HepG2 (cell line): Measurements from ENCODE around the gene FKBP5. TPM values are rescaled to one million over a fixed set of nuclear protein-coding genes. Genes with fewer than 3 reads are reported as not detected.

Experiments
- AKAP8 ChIP-seq: sonication (generic); formaldehyde crosslinking; IDR thresholded peaks from 2 replicates; pipeline ENCODE4 v1.5.1; 2020; ENCODE audit warnings: mild to moderate bottlenecking, missing genetic modification reagents
- CENPT ChIP-seq: sonication (generic); formaldehyde crosslinking; IDR thresholded peaks from 2 replicates; pipeline ENCODE4 v1.8.0; 2022; ENCODE audit warnings: low read depth, mild to moderate bottlenecking, moderate library complexity, missing genetic modification reagents
- ISL2 ChIP-seq: sonication (generic); formaldehyde crosslinking; IDR thresholded peaks from 2 replicates; pipeline ENCODE4 v1.5.0; 2020; ENCODE audit warnings: missing genetic modification reagents
- POLR2AphosphoS2 ChIP-seq: IDR thresholded peaks from 2 replicates; pipeline ENCODE4 v1.6.1; 2011; ENCODE audit warnings: low read depth, low read length, improper control_type of control experiment
- RBFOX2 ChIP-seq: fragments of 200-400 bp; formaldehyde crosslinking; IDR thresholded peaks from 2 replicates; pipeline ENCODE4 v1.6.1; 2017; ENCODE audit warnings: low read depth, mild to moderate bottlenecking, low read length
- SIX1 ChIP-seq: sonication (generic); formaldehyde crosslinking; IDR thresholded peaks from 2 replicates; pipeline ENCODE4 v1.4.0; 2020; ENCODE audit warnings: missing genetic modification reagents, borderline replicate concordance
- TCF12 ChIP-seq, 2 experiments: fragments of 450-650 bp in 1 of 2; sonication (generic) in 1 of 2; formaldehyde crosslinking in 1 of 2; IDR thresholded peaks; 2 replicates each; pipeline versions ENCODE4 v1.6.1 to v1.8.0; 2017 to 2022; ENCODE audit warnings: antibody characterized with exemption in 1 of 2, mild to moderate bottlenecking in 1 of 2, missing genetic modification reagents in 1 of 2, moderate library complexity in 1 of 2
- YY1 ChIP-seq: IDR thresholded peaks from 2 replicates; pipeline ENCODE4 v1.6.1; 2011; ENCODE audit warnings: low read length, low read depth, moderate library complexity, mild to moderate bottlenecking; ENCODE audit not compliant: insufficient read depth, insufficient replicate concordance
- ZNF605 ChIP-seq: sonication (generic); formaldehyde crosslinking; IDR thresholded peaks from 2 replicates; pipeline ENCODE4 v1.8.0; 2022; ENCODE audit warnings: mild to moderate bottlenecking, missing genetic modification reagents
- ZSCAN31 ChIP-seq: sonication (generic); formaldehyde crosslinking; IDR thresholded peaks from 2 replicates; pipeline ENCODE4 v1.5.0; 2020; ENCODE audit warnings: low read depth, mild to moderate bottlenecking, missing genetic modification reagents
- polyA plus RNA-seq, 8 experiments: library from polyadenylated mRNA; depleted of rRNA in 3 of 8; stranded (reverse) in 7 of 8; unstranded in 1 of 8; fragments of >200 nt; fragmentation: Illumina TruSeq in 4 of 8; extraction: Trizol in 4 of 8; gene quantifications; 2 replicates each; pipeline versions ENCODE4 v1.2.1 to v1.2.3, GENCODE V29; 2011 to 2016; ENCODE audit warnings: low read depth in 4 of 8, missing spikeins in 1 of 8, mixed read lengths in 1 of 8; ENCODE audit not compliant: insufficient read depth in 1 of 8
- total RNA-seq, 5 experiments: library from RNA; depleted of rRNA; stranded (reverse); fragments of >200 nt; fragmentation: Illumina TruSeq; extraction: Trizol; gene quantifications; 2 replicates each; pipeline ENCODE4 v1.2.3, GENCODE V29; 2016; ENCODE audit warnings: low read depth in 1 of 5
- TF ChIP-seq, protein P1 (sequence below): sonication (generic); formaldehyde crosslinking; IDR thresholded peaks from 2 replicates; pipeline ENCODE4 v1.8.1; 2023; ENCODE audit warnings: missing genetic modification reagents, inconsistent platforms, borderline replicate concordance
- TF ChIP-seq, protein P2 (sequence below): sonication (generic); formaldehyde crosslinking; IDR thresholded peaks from 2 replicates; pipeline ENCODE4 v1.5.1; 2020; ENCODE audit warnings: missing genetic modification reagents, mild to moderate bottlenecking, borderline replicate concordance
- TF ChIP-seq, protein P3 (sequence below): IDR thresholded peaks from 2 replicates; pipeline ENCODE4 v1.6.1; 2016; ENCODE audit warnings: missing biosample characterization, missing genetic modification reagents, low read depth
- TF ChIP-seq, protein P4 (sequence below): sonication (generic); formaldehyde crosslinking; IDR thresholded peaks from 2 replicates; pipeline ENCODE4 v1.4.0; 2020; ENCODE audit warnings: missing genetic modification reagents
- TF ChIP-seq, protein P5 (sequence below): sonication (generic); formaldehyde crosslinking; IDR thresholded peaks from 2 replicates; pipeline ENCODE4 v1.4.0; 2020; ENCODE audit warnings: missing genetic modification reagents
- TF ChIP-seq, protein P6 (sequence below): sonication (generic); formaldehyde crosslinking; IDR thresholded peaks from 2 replicates; pipeline ENCODE4 v1.4.0; 2020; ENCODE audit warnings: missing genetic modification reagents

The FKBP5 gene
- total and polyA plus RNA-seq, 2 of the 13 experiments (the other 11 are each of a cell fraction or from before 2014, with no cell fraction given): 8.0 to 17.4 TPM

DNA sequence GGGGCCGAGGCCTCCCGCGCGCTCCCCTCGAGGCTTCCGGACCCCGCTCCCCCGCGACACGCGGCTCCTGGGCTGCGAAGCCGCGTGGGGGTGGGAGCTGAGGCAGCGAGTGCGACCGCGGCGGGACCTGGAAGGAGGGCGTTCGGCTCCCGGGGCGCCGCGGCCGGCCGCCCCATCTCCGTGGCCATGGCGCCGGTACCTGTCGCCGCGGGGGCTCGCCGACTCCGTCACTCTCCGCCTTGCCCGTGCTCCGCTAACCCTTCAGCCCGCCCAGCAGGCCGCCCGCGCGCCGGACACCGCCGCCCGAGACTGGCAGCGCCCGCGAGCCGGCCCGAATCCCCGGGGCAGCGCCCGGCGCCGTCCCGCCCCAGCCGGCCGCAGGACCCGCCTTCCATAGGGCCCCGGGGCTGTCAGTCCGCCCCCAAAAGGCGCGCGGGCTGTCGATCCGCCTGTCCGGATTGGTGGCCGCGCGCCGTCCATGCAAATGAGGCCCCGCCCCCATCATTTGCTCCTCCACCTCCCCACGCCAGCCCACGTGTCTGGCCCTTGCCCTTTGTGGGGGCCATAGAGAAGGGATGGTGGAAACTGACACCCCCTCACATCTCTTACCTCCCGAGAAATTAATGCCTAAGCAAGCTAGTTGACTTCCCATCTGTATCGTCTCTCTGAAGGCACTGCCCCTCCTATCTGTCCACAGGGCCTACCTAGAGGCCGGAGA lies at the start of gene FKBP5 (continued):
- TF ChIP-seq, protein P1, sequence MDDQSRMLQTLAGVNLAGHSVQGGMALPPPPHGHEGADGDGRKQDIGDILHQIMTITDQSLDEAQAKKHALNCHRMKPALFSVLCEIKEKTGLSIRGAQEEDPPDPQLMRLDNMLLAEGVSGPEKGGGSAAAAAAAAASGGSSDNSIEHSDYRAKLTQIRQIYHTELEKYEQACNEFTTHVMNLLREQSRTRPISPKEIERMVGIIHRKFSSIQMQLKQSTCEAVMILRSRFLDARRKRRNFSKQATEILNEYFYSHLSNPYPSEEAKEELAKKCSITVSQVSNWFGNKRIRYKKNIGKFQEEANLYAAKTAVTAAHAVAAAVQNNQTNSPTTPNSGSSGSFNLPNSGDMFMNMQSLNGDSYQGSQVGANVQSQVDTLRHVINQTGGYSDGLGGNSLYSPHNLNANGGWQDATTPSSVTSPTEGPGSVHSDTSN (CRISPR knock-in tag): peak; percentile 97
- TF ChIP-seq CENPT (CRISPR knock-in tag) (no peak), ZNF605 (CRISPR knock-in tag) (no peak), YY1 (peak; percentile 45), POLR2AphosphoS2 (no peak), ZSCAN31 (CRISPR knock-in tag) (peak; percentile 21; the same call in 1 of the 2 replicates), RBFOX2 (peak; percentile 61), ISL2 (peak; percentile 47; the same call in 1 of the 2 replicates), SIX1 (CRISPR knock-in tag) (peak; percentile 65; the same call in 1 of the 2 replicates), TCF12 (IDR thresholded peaks at IDR 0.05) (no peak), TCF12 (CRISPR knock-in tag; IDR thresholded peaks at IDR 0.05) (0 out of 2 replicates have a peak, but pooled peaks have one; percentile 16), AKAP8 (0 out of 2 replicates have a peak, but pooled peaks have one; percentile 0)
- TF ChIP-seq, protein P2, sequence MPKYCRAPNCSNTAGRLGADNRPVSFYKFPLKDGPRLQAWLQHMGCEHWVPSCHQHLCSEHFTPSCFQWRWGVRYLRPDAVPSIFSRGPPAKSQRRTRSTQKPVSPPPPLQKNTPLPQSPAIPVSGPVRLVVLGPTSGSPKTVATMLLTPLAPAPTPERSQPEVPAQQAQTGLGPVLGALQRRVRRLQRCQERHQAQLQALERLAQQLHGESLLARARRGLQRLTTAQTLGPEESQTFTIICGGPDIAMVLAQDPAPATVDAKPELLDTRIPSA: 0 out of 2 replicates have a peak, but pooled peaks have one; percentile 41
- TF ChIP-seq, protein P3, sequence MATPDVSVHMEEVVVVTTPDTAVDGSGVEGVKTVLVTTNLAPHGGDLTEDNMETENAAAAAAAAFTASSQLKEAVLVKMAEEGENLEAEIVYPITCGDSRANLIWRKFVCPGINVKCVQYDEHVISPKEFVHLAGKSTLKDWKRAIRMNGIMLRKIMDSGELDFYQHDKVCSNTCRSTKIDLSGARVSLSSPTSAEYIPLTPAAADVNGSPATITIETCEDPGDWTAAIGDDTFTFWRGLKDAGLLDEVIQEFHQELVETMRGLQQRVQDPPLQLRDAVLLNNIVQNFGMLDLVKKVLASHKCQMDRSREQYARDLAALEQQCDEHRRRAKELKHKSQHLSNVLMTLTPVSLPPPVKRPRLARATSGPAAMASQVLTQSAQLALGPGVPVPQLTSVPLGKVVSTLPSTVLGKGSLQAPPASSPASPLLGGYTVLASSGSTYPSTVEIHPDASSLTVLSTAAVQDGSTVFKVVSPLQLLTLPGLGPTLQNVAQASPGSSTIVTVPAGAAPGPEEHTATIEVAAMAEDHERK (CRISPR knock-in tag): no peak
- TF ChIP-seq, protein P4, sequence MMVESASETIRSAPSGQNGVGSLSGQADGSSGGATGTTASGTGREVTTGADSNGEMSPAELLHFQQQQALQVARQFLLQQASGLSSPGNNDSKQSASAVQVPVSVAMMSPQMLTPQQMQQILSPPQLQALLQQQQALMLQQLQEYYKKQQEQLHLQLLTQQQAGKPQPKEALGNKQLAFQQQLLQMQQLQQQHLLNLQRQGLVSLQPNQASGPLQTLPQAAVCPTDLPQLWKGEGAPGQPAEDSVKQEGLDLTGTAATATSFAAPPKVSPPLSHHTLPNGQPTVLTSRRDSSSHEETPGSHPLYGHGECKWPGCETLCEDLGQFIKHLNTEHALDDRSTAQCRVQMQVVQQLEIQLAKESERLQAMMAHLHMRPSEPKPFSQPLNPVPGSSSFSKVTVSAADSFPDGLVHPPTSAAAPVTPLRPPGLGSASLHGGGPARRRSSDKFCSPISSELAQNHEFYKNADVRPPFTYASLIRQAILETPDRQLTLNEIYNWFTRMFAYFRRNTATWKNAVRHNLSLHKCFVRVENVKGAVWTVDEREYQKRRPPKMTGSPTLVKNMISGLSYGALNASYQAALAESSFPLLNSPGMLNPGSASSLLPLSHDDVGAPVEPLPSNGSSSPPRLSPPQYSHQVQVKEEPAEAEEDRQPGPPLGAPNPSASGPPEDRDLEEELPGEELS (CRISPR knock-in tag): peak; percentile 48; the same call in 1 of the 2 replicates
- TF ChIP-seq, protein P5, sequence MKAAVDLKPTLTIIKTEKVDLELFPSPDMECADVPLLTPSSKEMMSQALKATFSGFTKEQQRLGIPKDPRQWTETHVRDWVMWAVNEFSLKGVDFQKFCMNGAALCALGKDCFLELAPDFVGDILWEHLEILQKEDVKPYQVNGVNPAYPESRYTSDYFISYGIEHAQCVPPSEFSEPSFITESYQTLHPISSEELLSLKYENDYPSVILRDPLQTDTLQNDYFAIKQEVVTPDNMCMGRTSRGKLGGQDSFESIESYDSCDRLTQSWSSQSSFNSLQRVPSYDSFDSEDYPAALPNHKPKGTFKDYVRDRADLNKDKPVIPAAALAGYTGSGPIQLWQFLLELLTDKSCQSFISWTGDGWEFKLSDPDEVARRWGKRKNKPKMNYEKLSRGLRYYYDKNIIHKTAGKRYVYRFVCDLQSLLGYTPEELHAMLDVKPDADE: peak; percentile 87; the same call in 1 of the 2 replicates
- TF ChIP-seq, protein P6, sequence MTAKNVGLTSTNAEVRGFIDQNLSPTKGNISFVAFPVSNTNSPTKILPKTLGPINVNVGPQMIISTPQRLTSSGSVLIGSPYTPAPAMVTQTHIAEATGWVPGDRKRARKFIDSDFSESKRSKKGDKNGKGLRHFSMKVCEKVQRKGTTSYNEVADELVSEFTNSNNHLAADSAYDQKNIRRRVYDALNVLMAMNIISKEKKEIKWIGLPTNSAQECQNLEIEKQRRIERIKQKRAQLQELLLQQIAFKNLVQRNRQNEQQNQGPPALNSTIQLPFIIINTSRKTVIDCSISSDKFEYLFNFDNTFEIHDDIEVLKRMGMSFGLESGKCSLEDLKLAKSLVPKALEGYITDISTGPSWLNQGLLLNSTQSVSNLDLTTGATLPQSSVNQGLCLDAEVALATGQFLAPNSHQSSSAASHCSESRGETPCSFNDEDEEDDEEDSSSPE: peak; percentile 98
